Natural killer cell (primary cell): Measurements from ENCODE around the gene FOXP1. TPM values are rescaled to one million over a fixed set of nuclear protein-coding genes. Genes with fewer than 3 reads are reported as not detected.

Source experiments
- ATAC-seq, 3 donors: fragments of 150-1000 bp in 2 of 3; fragments of 200-7000 bp in 1 of 3; cut with Tn5 transposase; 1 replicate in 1 of 3; 2 replicates in 2 of 3; pipeline ENCODE4 v1.10.0; 2021; ENCODE audit warnings: mild to moderate bottlenecking in 2 of 3, moderate library complexity in 2 of 3
- DNase-seq, 2 donors: peaks; one replicate each; pipeline versions ENCODE4 v3.0.0 to v3.0.0-alpha.2; 2013 to 2021; ENCODE audit warnings: mixed read lengths in 1 of 2
- H3K27ac ChIP-seq: one replicate; pipeline ENCODE4 v1.5.1; 2013; ENCODE audit warnings: mild to moderate bottlenecking, low read length
- H3K27me3 ChIP-seq: one replicate; pipeline ENCODE4 v1.6.1; 2013; ENCODE audit warnings: low read length; ENCODE audit not compliant: control insufficient read depth, insufficient read depth
- H3K36me3 ChIP-seq: one replicate; pipeline ENCODE4 v1.6.1; 2013; ENCODE audit warnings: low read length; ENCODE audit not compliant: control insufficient read depth, insufficient read depth
- H3K4me1 ChIP-seq: one replicate; pipeline ENCODE4 v1.6.1; 2013; ENCODE audit warnings: low read length; ENCODE audit not compliant: control insufficient read depth, insufficient read depth
- H3K4me3 ChIP-seq: one replicate; pipeline ENCODE4 v1.5.1; 2013; ENCODE audit warnings: low read length
- H3K9me3 ChIP-seq: one replicate; pipeline ENCODE4 v1.6.1; 2013; ENCODE audit warnings: low read length; ENCODE audit not compliant: control insufficient read depth, insufficient read depth
- H3K27ac Mint-ChIP-seq, 2 donors: one replicate each; pipeline ENCODE4 v1.8.0; 2022; ENCODE audit warnings: mild to moderate bottlenecking in 2 of 2, mixed read lengths in 2 of 2, moderate library complexity in 1 of 2
- H3K27me3 Mint-ChIP-seq, 2 donors: one replicate each; pipeline ENCODE4 v1.8.0; 2022; ENCODE audit warnings: low read depth in 2 of 2, mixed read lengths in 2 of 2
- H3K36me3 Mint-ChIP-seq: one replicate; pipeline ENCODE4 v1.8.0; 2022; ENCODE audit warnings: mixed read lengths
- H3K4me1 Mint-ChIP-seq, 2 donors: one replicate each; pipeline ENCODE4 v1.8.0; 2022; ENCODE audit warnings: mixed read lengths in 2 of 2
- H3K4me3 Mint-ChIP-seq: one replicate; pipeline ENCODE4 v1.8.0; 2022; ENCODE audit warnings: mild to moderate bottlenecking, moderate library complexity, mixed read lengths
- H3K9me3 Mint-ChIP-seq, 2 donors: one replicate each; pipeline ENCODE4 v1.8.0; 2022; ENCODE audit warnings: mixed read lengths in 2 of 2
- WGBS: methylation state at CpG from one replicate; pipeline ENCODE4 v1.1.7; 2013; ENCODE audit warnings: missing lambda C conversion rate; ENCODE audit not compliant: insufficient coverage; 5-methylcytosine and 5-hydroxymethylcytosine counted together
- intact Hi-C: fragments of 100-400 bp; cut with micrococcal nuclease; formaldehyde crosslinking; loops from one replicate; pipeline ENCODE4 v1.14.2; 2022
- total RNA-seq, 4 donors: library from RNA; stranded (reverse); fragments of 120-200 nt in 1 of 4; gene quantifications; one replicate each; pipeline versions ENCODE4 v1.2.3 to v1.2.4, GENCODE V29; 2013 to 2022
- TF ChIP-seq, protein P1 (sequence below): fragments of 200-600 bp; IDR thresholded peaks from one replicate; pipeline ENCODE4 v1.8.0; 2022; ENCODE audit warnings: antibody characterized with exemption

Gene FOXP1
- total RNA-seq, 3 donors from 2014 or later (not counting 1 experiment from before 2014, with no cell fraction given): 166 to 185 (median 166) TPM

- intact Hi-C loops: loop anchor here (1.0 to 10.0 kb wide), 8 partner anchors 39 to 360 kb away; no protein-coding TSS in a partner anchor
- Mint-ChIP-seq H3K9me3 (no peaks in the 10 kb centered on the region), H3K36me3 (peaks cover 3% of the 10 kb centered on the region), H3K27ac (peak overlapping the region; percentile 82 to 95), H3K27me3 (peaks cover 5 to 13% of the 10 kb centered on the region in 2 donors), H3K4me3 (peak overlapping the region; percentile 96), H3K4me1 (peaks cover 24 to 27% of the 10 kb centered on the region in 2 donors)
- Histone ChIP-seq H3K27me3 (no peaks in the 10 kb centered on the region), H3K27ac (peak overlapping the region; percentile 52), H3K4me3 (peak overlapping the region; percentile 2), H3K4me1 (peaks cover 22% of the 10 kb centered on the region), H3K9me3 (no peaks in the 10 kb centered on the region), H3K36me3 (no peaks in the 10 kb centered on the region)
- DNase-seq: peak; percentile 81
- 14% methylated on average over 21 of the region's 21 CpGs for WGBS
- TF ChIP-seq, protein P1, sequence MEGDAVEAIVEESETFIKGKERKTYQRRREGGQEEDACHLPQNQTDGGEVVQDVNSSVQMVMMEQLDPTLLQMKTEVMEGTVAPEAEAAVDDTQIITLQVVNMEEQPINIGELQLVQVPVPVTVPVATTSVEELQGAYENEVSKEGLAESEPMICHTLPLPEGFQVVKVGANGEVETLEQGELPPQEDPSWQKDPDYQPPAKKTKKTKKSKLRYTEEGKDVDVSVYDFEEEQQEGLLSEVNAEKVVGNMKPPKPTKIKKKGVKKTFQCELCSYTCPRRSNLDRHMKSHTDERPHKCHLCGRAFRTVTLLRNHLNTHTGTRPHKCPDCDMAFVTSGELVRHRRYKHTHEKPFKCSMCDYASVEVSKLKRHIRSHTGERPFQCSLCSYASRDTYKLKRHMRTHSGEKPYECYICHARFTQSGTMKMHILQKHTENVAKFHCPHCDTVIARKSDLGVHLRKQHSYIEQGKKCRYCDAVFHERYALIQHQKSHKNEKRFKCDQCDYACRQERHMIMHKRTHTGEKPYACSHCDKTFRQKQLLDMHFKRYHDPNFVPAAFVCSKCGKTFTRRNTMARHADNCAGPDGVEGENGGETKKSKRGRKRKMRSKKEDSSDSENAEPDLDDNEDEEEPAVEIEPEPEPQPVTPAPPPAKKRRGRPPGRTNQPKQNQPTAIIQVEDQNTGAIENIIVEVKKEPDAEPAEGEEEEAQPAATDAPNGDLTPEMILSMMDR: no peak
- ATAC-seq: peak; percentile 78 to 85 (median 85)
These were observed 356.8 kb downstream of the FOXP1 start for GRCh38 chr3:71226565-71227269.

GRCh38 chr3:71225951-71226564 lies 357.5 kb downstream of the FOXP1 start:
- Mint-ChIP-seq H3K4me1 (peaks cover 24 to 27% of the 10 kb centered on the region in 2 donors), H3K27me3 (peaks cover 0 to 7% of the 10 kb centered on the region in 2 donors), H3K36me3 (no peaks in the 10 kb centered on the region), H3K4me3 (peak overlapping the region; percentile 96), H3K9me3 (no peaks in the 10 kb centered on the region), H3K27ac (peak overlapping the region; percentile 82 to 95)
- peak overlapping the region; percentile 52 for H3K27ac ChIP-seq
- peak in 2 of 3 donors; percentile 1 to 6 for ATAC-seq
- no peaks in the 10 kb centered on the region for H3K36me3 ChIP-seq
- WGBS: 76% methylated on average over 4 of the region's 4 CpGs
- no peaks in the 10 kb centered on the region for H3K9me3 ChIP-seq
- H3K4me1 ChIP-seq: peaks cover 22% of the 10 kb centered on the region
- DNase-seq: peak; percentile 23 to 25
- intact Hi-C loops: loop anchor here (1.0 to 10.0 kb wide), 6 partner anchors 39 to 269 kb away; no protein-coding TSS in a partner anchor
- no peaks in the 10 kb centered on the region for H3K27me3 ChIP-seq
- TF ChIP-seq, protein P1: no peak
- H3K4me3 ChIP-seq: peak overlapping the region; percentile 2

DNA sequence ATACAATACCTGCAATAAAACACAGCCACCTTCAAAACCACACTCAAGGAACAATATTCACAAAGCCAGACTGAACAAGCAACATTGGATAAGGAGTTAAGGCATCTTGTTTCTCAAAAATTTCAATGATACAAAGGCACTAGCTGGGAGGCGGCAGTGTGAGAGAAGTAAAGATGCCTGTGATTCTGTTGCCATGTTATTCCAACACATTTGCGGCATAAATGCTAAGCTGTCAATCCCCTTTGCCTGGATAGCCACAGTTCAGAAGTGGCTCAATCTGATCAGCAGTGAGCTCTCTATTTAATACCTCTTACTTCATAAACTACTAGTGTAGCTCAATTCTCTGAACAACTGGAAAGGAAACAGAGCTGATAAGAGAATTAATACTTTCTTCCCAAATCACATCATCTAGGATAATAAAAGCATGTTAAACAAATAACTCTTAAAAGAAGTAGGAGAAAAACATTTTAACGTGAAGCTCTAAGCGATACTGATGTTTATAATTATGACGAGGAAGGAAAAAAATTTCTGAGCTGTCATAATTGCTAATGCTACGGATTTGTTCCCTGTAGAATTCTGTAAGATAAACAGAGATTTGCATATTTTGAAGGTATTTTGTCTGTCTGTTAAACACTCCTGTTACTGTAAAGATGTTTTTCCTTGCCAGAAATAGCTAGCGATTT lies 358.4 kb downstream of the FOXP1 start:
- Mint-ChIP-seq H3K4me3 (peak overlapping the region; percentile 7), H3K27ac (peak overlapping the region; percentile 82 to 95), H3K9me3 (no peaks in the 10 kb centered on the region), H3K36me3 (no peaks in the 10 kb centered on the region), H3K27me3 (peaks cover 0 to 7% of the 10 kb centered on the region in 2 donors), H3K4me1 (peaks cover 25 to 27% of the 10 kb centered on the region in 2 donors)
- WGBS: 92% methylated on average over 6 of the region's 7 CpGs
- intact Hi-C loops: loop anchor here (5.0 to 10.0 kb wide), 4 partner anchors 38 to 270 kb away; no protein-coding TSS in a partner anchor
- ATAC-seq (no peak), DNase-seq (no peak)
- H3K4me3 ChIP-seq: no peak overlapping the region
- no peaks in the 10 kb centered on the region for H3K9me3 ChIP-seq
- no peaks in the 10 kb centered on the region for H3K27me3 ChIP-seq
- no peak overlapping the region for H3K27ac ChIP-seq
- H3K36me3 ChIP-seq: no peaks in the 10 kb centered on the region
- TF ChIP-seq, protein P1: no peak
- H3K4me1 ChIP-seq: peaks cover 22% of the 10 kb centered on the region
